H1 (cell line): Measurements from ENCODE around the gene ADAMTS14. TPM values are rescaled to one million over a fixed set of nuclear protein-coding genes. Genes with fewer than 3 reads are reported as not detected.

Experiments used
- CBX5 ChIP-seq: fragments of 300-800, 300-1000 bp; sonication (generic); IDR thresholded peaks from 2 replicates; pipeline ENCODE4 v1.7.1; 2016; ENCODE audit warnings: antibody characterized with exemption, low read length, low read depth
- GABPA ChIP-seq: IDR thresholded peaks from 2 replicates; pipeline ENCODE4 v1.6.1; 2011; ENCODE audit warnings: mild to moderate bottlenecking, low read length, moderate library complexity, borderline replicate concordance; ENCODE audit not compliant: insufficient read depth
- GTF2F1 ChIP-seq: IDR thresholded peaks from 2 replicates; pipeline ENCODE4 v1.6.1; 2012; ENCODE audit warnings: low read depth, low read length, improper control_type of control experiment, borderline replicate concordance
- JUN ChIP-seq: IDR thresholded peaks from 2 replicates; pipeline ENCODE4 v1.6.1; 2011; ENCODE audit warnings: low read depth, mild to moderate bottlenecking, improper control_type of control experiment, low read length
- MAFK ChIP-seq: IDR thresholded peaks from 2 replicates; pipeline ENCODE4 v1.6.1; 2012; ENCODE audit warnings: low read depth, mild to moderate bottlenecking, improper control_type of control experiment, low read length
- SP4 ChIP-seq: IDR thresholded peaks from 2 replicates; pipeline ENCODE4 v1.6.1; 2012; ENCODE audit warnings: low read length, inconsistent platforms
- TBP ChIP-seq: IDR thresholded peaks from 2 replicates; pipeline ENCODE4 v1.6.1; 2011; ENCODE audit warnings: low read depth, low read length, improper control_type of control experiment
- TCF12 ChIP-seq: IDR thresholded peaks from 2 replicates; pipeline ENCODE4 v1.6.1; 2011; ENCODE audit warnings: low read depth, mild to moderate bottlenecking, low read length
- YY1 ChIP-seq: IDR thresholded peaks from 2 replicates; pipeline ENCODE4 v1.6.1; 2011; ENCODE audit warnings: low read depth, mild to moderate bottlenecking, low read length
- polyA plus RNA-seq, 7 experiments: library from polyadenylated mRNA; depleted of rRNA in 3 of 7; stranded (reverse) in 5 of 7; unstranded in 2 of 7; fragments of >200 nt in 5 of 7; fragments of 200-250 nt in 2 of 7; gene quantifications; 1 replicate in 5 of 7; 2 replicates in 1 of 7; 4 replicates in 1 of 7; pipeline versions ENCODE4 v1.2.1 to v1.2.3, GENCODE V29; 2011 to 2013; ENCODE audit warnings: missing spikeins in 2 of 7, mixed read lengths in 2 of 7
- total RNA-seq: library from RNA; stranded (reverse); fragmentation: NEBNext Ultra II Directional; extraction: Animal tissue kit (Norgen Biotek cat#: 25700); gene quantifications from 2 replicates; pipeline ENCODE4 v1.2.1, GENCODE V29; 2021
- TF ChIP-seq, protein P1 (sequence below): fragments of 300-600 bp; sonication (generic); IDR thresholded peaks from 2 replicates; pipeline ENCODE4 v1.7.1; 2012; ENCODE audit warnings: low read length, moderate library complexity, mild to moderate bottlenecking, inconsistent platforms; ENCODE audit not compliant: insufficient replicate concordance

The ADAMTS14 gene
- total and polyA plus RNA-seq, 2 of the 8 experiments (the other 6 are each of a cell fraction or from before 2014, with no cell fraction given): 2.0 to 2.3 TPM

- TF ChIP-seq, protein P1, sequence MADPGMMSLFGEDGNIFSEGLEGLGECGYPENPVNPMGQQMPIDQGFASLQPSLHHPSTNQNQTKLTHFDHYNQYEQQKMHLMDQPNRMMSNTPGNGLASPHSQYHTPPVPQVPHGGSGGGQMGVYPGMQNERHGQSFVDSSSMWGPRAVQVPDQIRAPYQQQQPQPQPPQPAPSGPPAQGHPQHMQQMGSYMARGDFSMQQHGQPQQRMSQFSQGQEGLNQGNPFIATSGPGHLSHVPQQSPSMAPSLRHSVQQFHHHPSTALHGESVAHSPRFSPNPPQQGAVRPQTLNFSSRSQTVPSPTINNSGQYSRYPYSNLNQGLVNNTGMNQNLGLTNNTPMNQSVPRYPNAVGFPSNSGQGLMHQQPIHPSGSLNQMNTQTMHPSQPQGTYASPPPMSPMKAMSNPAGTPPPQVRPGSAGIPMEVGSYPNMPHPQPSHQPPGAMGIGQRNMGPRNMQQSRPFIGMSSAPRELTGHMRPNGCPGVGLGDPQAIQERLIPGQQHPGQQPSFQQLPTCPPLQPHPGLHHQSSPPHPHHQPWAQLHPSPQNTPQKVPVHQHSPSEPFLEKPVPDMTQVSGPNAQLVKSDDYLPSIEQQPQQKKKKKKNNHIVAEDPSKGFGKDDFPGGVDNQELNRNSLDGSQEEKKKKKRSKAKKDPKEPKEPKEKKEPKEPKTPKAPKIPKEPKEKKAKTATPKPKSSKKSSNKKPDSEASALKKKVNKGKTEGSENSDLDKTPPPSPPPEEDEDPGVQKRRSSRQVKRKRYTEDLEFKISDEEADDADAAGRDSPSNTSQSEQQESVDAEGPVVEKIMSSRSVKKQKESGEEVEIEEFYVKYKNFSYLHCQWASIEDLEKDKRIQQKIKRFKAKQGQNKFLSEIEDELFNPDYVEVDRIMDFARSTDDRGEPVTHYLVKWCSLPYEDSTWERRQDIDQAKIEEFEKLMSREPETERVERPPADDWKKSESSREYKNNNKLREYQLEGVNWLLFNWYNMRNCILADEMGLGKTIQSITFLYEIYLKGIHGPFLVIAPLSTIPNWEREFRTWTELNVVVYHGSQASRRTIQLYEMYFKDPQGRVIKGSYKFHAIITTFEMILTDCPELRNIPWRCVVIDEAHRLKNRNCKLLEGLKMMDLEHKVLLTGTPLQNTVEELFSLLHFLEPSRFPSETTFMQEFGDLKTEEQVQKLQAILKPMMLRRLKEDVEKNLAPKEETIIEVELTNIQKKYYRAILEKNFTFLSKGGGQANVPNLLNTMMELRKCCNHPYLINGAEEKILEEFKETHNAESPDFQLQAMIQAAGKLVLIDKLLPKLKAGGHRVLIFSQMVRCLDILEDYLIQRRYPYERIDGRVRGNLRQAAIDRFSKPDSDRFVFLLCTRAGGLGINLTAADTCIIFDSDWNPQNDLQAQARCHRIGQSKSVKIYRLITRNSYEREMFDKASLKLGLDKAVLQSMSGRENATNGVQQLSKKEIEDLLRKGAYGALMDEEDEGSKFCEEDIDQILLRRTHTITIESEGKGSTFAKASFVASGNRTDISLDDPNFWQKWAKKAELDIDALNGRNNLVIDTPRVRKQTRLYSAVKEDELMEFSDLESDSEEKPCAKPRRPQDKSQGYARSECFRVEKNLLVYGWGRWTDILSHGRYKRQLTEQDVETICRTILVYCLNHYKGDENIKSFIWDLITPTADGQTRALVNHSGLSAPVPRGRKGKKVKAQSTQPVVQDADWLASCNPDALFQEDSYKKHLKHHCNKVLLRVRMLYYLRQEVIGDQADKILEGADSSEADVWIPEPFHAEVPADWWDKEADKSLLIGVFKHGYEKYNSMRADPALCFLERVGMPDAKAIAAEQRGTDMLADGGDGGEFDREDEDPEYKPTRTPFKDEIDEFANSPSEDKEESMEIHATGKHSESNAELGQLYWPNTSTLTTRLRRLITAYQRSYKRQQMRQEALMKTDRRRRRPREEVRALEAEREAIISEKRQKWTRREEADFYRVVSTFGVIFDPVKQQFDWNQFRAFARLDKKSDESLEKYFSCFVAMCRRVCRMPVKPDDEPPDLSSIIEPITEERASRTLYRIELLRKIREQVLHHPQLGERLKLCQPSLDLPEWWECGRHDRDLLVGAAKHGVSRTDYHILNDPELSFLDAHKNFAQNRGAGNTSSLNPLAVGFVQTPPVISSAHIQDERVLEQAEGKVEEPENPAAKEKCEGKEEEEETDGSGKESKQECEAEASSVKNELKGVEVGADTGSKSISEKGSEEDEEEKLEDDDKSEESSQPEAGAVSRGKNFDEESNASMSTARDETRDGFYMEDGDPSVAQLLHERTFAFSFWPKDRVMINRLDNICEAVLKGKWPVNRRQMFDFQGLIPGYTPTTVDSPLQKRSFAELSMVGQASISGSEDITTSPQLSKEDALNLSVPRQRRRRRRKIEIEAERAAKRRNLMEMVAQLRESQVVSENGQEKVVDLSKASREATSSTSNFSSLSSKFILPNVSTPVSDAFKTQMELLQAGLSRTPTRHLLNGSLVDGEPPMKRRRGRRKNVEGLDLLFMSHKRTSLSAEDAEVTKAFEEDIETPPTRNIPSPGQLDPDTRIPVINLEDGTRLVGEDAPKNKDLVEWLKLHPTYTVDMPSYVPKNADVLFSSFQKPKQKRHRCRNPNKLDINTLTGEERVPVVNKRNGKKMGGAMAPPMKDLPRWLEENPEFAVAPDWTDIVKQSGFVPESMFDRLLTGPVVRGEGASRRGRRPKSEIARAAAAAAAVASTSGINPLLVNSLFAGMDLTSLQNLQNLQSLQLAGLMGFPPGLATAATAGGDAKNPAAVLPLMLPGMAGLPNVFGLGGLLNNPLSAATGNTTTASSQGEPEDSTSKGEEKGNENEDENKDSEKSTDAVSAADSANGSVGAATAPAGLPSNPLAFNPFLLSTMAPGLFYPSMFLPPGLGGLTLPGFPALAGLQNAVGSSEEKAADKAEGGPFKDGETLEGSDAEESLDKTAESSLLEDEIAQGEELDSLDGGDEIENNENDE: no peak
- TF ChIP-seq SP4 (no peak), GABPA (no peak), CBX5 (no peak), MAFK (no peak), YY1 (no peak), TBP (no peak), TCF12 (no peak), JUN (no peak), GTF2F1 (no peak)
These were observed 111.7 kb downstream of the ADAMTS14 start (continued) for GRCh38 chr10:70784016-70784415.
